HG03460 (cell line): ENCODE data around the gene PTPRG.

Experiments
- ATAC-seq: cut with Tn5 transposase; IDR thresholded peaks from one replicate; pipeline ENCODE4 v1.9.1; 2021; ENCODE audit not compliant: unreplicated experiment

The PTPRG gene

DNA sequence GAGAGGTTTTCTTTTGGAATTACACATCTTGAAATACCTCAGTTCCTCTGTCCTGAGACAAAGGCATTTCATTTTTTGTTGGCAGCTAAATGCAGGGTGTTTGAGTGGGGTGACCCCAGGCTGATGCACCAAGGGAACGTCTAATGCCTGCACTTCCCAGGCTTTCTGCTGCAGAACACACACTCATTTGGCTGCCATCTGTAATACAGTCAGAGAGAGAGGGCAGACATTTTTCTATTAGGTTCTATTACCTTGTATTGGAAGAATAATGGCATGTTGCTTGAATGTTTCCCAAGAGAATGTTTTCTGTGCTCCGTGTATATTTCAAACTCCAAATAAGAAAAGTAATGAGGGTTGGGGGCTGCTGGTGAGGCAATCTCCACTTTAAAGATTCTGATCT lies 87.1 kb downstream of the PTPRG start:
- ATAC-seq = no peak

GRCh38 chr3:61649381-61650170 lies 88.2 kb downstream of the PTPRG start:
- ATAC-seq = no peak

DNA sequence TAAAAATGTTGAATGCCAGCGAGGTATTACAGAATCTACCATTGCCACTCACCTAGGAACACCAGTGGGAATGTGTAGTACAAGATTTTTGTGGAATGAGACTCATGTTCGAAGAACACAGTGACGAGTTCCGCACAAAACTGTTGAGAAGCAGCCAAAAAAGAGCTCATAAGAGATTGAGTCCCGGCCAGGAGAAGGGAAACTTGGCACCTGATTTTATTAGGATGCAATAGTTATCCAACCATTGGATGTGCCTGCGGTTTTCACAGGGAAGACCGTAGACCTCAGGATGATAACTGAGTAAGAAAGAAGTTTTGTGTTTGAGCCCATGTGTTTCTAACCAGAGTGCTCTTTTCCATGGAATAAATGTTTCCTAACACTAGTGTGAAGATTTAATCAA lies 88.9 kb downstream of the PTPRG start:
- no peak for ATAC-seq

DNA sequence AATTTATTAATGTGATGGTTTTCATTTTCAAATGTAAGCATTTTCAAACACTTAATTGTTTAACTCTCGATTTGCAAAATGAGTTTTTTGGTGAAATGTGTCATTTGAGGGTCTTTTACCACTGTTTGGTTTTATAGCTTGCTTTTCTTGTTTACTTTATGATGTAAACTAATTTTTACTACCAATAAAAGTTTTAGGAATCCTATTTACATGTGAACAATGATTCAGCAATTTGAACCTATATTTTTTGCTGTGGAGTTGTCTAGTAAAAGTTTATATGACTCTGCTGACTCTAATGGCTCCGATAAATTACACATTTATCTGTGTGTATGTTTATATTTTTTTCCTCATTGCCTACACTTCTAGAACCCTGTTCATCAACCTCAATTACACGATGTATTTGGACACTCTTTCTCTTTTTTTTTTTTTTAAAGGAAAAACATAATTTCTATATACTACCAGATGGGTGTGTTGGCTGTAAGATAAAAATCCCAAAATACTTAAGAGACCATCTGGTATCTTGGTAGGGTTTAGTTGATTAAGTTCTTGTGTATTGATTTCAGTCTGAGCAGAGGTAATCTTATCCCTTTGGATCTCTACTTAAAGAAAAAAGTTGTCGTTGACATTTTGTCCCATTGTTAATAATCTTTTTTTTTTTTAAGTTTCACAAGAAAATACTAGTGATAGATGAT lies 89.5 kb downstream of the PTPRG start:
- ATAC-seq = no peak

DNA sequence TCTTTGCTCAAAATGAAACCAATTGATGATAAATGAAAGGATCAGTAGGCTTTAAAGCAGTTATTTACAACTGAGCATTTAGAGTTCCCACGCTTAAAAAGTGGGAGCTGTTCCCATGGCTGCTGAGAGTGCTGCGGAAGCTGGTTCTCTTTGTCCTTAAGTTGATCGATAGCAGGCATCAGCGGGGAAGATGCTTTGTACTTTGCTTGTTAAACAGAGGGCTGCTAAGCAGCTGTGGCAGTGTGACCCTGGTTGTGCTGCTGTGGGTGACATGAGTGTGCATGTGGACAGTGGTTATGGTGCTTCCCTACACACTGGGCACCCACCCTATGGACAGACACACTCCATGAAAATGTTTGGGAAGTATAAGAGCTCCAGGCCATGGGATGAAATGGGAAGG lies 96.3 kb downstream of the PTPRG start:
- no peak for ATAC-seq

GRCh38 chr3:61662861-61663260 lies 101.5 kb downstream of the PTPRG start:
- ATAC-seq = no peak

DNA sequence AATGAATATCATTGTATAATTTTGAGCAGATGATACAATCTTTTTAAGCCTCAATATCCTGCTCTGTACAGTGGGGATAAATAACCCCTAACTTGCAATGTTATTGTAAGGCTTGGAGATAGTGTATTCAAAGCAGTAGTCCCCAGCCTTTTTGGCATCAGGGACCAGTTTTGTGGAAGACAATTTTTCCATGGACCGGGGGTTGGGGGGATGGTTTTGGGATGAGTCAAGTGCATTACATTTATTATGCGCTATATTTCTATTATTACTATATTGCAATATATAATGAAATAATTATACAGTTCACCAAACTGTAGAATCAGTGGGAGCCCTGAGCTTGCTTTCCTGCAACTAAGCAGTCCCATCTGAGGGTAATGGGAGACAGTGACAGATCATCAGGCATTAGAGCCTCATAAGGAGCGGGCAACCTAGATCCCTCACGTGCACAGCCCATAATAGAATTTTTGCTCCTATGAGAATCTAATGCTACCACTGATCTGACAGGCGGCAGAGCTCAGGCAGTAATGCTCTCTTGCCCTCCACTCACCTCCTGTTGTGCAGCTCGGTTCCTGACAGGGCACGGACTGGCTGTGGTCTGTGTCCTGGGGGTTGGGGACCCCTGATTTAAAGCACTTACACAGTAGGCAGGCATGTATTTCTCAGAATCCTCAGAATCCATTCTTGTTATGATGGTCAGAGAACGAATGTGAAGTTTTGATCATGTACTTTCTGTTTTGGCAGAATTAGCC lies 102.2 kb downstream of the PTPRG start:
- no peak for ATAC-seq

DNA sequence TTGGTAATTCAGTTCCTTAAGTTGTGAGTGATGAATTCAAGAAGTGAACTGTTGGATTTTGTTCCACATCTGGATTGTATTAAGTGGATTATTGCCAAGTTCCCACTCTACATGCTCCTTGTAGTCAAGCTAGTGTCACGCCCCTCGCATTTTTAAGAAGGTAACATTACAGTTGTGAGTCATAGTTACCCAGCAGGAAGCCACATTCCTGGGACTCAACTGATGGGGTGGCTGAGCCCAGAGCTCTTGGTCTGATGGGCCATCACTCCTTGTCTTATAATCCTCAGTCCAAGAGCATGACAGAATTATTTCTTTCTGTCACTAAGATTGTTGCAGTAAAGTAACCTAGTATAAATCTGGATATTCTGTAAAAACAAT lies 102.7 kb downstream of the PTPRG start:
- no peak for ATAC-seq

GRCh38 chr3:61665121-61665520 lies 103.8 kb downstream of the PTPRG start:
- ATAC-seq = no peak

GRCh38 chr3:61665987-61666386 lies 104.6 kb downstream of the PTPRG start:
- ATAC-seq = no peak

- ATAC-seq = no peak
These were observed 105.4 kb downstream of the PTPRG start for GRCh38 chr3:61666615-61667330.

DNA sequence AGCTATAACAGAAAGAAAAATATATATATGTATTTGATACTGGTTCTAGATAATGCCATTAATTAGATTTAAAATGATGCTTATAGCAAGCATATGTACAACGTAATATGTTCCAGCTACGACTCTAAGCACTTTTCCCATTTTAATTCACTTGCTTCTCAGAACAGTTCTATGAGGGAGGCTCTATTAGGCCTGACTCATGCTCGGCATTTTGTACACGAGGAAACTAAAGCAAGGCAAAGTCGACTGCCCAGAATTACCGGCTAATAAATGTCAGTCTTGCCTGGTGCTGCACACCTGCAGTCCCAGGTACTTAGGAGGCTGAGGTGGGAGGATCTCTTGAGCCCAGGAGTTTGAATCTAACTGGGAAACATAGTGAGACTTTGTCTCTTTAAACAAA lies 106.0 kb downstream of the PTPRG start:
- no peak for ATAC-seq

- no peak for ATAC-seq
These were observed 106.4 kb downstream of the PTPRG start for GRCh38 chr3:61667814-61668213.

DNA sequence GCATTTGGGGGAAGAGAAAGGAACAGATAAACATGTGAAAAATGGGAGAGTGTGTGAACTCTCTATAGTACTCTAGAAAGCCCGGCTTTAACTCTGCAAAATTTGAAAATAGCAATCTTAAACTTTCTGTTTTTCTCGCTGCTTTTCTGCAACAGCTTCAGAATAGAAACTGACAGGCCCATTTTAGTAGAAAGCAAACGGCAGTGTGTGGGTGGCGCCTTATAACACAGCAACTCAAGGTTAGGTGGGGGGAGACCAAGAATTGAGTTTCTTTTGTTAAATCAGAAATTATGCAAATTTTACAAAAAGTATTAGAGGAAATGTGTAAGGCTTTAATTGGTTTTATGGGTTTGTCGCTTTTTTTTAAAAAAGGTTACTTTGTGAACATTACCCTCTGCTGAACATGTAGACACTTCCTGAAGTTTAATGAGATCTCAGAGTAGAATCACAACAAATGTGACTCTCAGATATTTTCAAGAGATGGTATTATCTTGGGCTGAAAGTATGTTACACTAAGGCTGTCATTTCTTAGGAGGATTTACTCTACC lies 107.0 kb downstream of the PTPRG start:
- no peak for ATAC-seq

- no peak for ATAC-seq
These were observed 107.8 kb downstream of the PTPRG start for GRCh38 chr3:61669203-61669602.

DNA sequence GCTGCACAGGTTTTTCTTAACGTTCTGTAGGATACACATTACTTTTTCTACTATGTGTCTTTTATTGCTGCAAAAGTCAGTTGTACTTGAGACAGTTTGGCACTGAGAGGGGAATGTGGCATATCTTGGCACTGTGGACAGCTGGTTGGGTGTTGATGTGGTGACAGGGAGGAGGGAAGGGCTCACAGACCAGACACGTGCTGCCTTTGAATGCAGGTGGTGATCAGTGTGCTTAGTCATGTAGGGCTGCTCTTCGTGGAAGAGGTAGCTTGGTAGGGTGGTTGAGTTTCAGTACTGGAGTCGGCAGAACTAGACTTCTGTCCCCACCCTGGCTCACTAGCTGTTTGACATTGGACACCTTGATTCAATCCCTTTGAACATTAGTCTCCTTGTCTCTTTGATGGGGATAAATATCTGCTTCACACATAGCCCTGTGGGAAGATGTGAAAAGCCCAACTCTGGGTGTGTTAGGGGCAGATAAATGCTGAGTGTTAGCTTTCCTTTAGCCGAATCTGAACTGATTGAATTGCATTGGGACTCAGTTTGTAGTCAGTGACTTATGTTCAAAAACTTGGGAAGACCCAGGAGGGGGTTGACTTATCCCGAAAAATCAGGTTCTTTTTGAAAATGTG lies 108.4 kb downstream of the PTPRG start:
- no peak for ATAC-seq

DNA sequence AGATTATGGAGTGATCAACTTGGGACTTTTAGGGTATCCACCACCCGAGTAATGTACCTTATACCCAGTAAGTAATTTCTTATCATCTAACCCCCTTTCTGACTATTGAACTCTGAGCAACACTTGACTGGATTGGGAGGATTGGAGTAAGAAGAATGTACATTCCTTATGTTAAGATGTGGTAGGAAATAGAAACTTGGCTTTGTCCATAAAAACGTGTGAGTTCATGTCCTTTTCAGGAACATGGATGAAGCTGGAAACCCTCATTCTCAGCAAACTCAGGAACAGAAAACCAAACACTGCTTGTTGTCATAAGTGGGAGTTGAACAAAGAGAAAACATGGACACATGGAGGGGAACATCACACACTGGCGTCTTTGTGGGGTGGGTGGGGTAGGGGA lies 112.3 kb downstream of the PTPRG start:
- ATAC-seq = no peak

DNA sequence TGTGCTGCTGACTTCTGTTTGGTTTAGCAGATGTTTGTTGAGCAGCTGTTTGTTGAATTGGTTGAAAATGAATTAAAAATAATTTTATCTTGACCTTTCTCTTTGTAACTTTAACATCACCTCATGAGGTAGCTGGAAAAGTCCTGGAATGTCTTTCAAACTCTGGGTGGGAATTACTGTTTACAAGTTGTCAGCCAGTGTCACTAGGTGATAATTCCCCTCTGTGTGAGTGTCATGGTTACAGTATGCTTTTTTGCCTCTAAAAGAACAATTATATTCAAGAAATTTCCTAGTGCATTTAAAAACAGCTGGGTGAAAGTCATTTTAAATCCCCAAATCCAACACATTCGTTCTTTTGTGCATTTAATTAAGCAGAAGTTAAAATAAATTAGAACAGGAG lies 113.2 kb downstream of the PTPRG start:
- no peak for ATAC-seq

DNA sequence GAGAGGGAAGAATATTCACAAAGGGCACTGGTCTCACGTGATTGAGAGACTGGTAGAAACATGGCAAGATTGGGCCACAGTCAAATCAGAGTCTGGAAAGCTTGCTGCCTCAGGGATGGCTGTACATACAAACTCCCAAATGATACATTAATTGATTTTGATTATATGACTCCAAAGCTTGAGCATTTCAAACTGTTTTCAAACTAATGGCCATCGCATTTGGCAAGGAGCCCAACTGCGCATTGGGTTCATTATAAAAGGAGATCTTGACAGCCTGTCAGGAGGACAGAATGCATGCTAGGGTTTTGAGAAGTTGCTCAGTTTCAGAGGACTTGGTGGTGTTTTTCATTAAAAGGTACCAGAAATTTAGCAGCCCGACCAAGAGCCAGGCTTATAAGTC lies 117.7 kb downstream of the PTPRG start:
- no peak for ATAC-seq

DNA sequence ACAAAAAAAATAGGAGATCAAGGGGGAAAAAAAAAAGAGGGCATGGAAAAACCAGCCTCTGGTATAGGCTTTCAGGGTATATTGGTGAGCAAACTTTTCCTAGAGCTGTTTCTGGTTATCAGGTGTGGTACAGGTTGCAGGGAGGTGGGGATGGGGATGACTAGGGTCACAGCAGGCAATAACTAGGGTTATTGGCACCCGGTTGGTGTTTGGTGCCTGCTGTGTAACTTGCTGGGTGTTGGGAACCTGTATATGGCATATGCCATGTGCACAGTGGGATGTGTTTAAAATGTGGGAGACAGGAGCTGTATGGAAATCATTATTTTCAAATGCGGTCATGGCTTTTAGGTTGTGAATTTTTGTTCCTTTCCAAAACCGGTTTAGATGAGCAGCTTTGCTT lies 119.2 kb downstream of the PTPRG start:
- ATAC-seq = no peak

GRCh38 chr3:61681636-61682035 lies 120.3 kb downstream of the PTPRG start:
- no peak for ATAC-seq
